GM23338 (cell line): ENCODE results near the gene CCNG2. TPM values are rescaled to one million over a fixed set of nuclear protein-coding genes. Genes with fewer than 3 reads are reported as not detected.
A peak's percentile ranks its signal among the peaks of the same experiment; 100 is the strongest.

ENCODE experiments used
- ATAC-seq: fragments of 200-7000 bp; cut with Tn5 transposase; 3 replicates; pipeline ENCODE4 v1.9.1; 2020
- DNase-seq: peaks from one replicate; pipeline ENCODE4 v3.0.0-alpha.2; 2015; ENCODE audit warnings: low spot score
- H2AFZ ChIP-seq: fragments of 200-600 bp; sonication (generic); 2 replicates; pipeline ENCODE4 v1.8.0; 2016; ENCODE audit warnings: antibody characterized with exemption, mild to moderate bottlenecking, moderate library complexity
- H3F3A ChIP-seq: fragments of 200-600 bp; sonication (generic); replicated peaks from 2 replicates; pipeline ENCODE4 v1.8.0; 2017; ENCODE audit warnings: antibody characterized with exemption, mixed run types, low read depth
- H3K27ac ChIP-seq: fragments of 200-600 bp; sonication (generic); 2 replicates; pipeline ENCODE4 v1.6.1; 2016; ENCODE audit warnings: low read depth
- H3K27me3 ChIP-seq: fragments of 200-600 bp; sonication (generic); 2 replicates; pipeline ENCODE4 v1.8.0; 2016; ENCODE audit warnings: mild to moderate bottlenecking, mixed run types, moderate library complexity; ENCODE audit not compliant: insufficient read depth
- H3K36me3 ChIP-seq: fragments of 200-600 bp; sonication (generic); 2 replicates; pipeline ENCODE4 v1.8.0; 2016; ENCODE audit warnings: mild to moderate bottlenecking; ENCODE audit not compliant: insufficient read depth
- H3K4me1 ChIP-seq: fragments of 200-600 bp; sonication (generic); 2 replicates; pipeline ENCODE4 v1.8.0; 2016; ENCODE audit warnings: mild to moderate bottlenecking, moderate library complexity; ENCODE audit not compliant: insufficient read depth
- H3K4me2 ChIP-seq: fragments of 200-600 bp; sonication (generic); 2 replicates; pipeline ENCODE4 v1.7.1; 2017; ENCODE audit warnings: mixed run types
- H3K4me3 ChIP-seq: fragments of 200-600 bp; sonication (generic); 2 replicates; pipeline ENCODE4 v1.6.1; 2016; ENCODE audit warnings: mixed run types
- H3K79me2 ChIP-seq: fragments of 200-600 bp; sonication (generic); replicated peaks from 2 replicates; pipeline ENCODE4 v1.8.0; 2017; ENCODE audit warnings: mild to moderate bottlenecking; ENCODE audit not compliant: insufficient read depth
- H3K9me2 ChIP-seq: fragments of 200-600 bp; sonication (generic); 2 replicates; pipeline ENCODE4 v1.8.0; 2017; ENCODE audit not compliant: insufficient read depth
- H4K20me1 ChIP-seq: fragments of 200-600 bp; sonication (generic); replicated peaks from 2 replicates; pipeline ENCODE4 v1.8.0; 2017; ENCODE audit warnings: mild to moderate bottlenecking; ENCODE audit not compliant: insufficient read depth
- H3K27ac Mint-ChIP-seq: 2 replicates; pipeline ENCODE4 v1.8.0; 2020; ENCODE audit warnings: inconsistent platforms, mild to moderate bottlenecking, moderate library complexity, mixed read lengths
- H3K27me3 Mint-ChIP-seq: 3 replicates; pipeline ENCODE4 v1.8.0; 2022; ENCODE audit warnings: low read depth, mild to moderate bottlenecking, moderate library complexity, mixed read lengths, inconsistent platforms; ENCODE audit not compliant: insufficient read depth, poor library complexity
- H3K36me3 Mint-ChIP-seq: 3 replicates; pipeline ENCODE4 v1.8.0; 2021; ENCODE audit warnings: low read depth, mild to moderate bottlenecking, inconsistent platforms, moderate library complexity, mixed read lengths
- H3K4me1 Mint-ChIP-seq: 3 replicates; pipeline ENCODE4 v1.8.0; 2020; ENCODE audit warnings: mild to moderate bottlenecking, inconsistent platforms, mixed read lengths
- H3K4me3 Mint-ChIP-seq: 3 replicates; pipeline ENCODE4 v1.8.0; 2021; ENCODE audit warnings: moderate library complexity, mild to moderate bottlenecking, inconsistent platforms, mixed read lengths
- H3K9me3 Mint-ChIP-seq: 3 replicates; pipeline ENCODE4 v1.8.0; 2020; ENCODE audit warnings: moderate library complexity, mild to moderate bottlenecking, inconsistent platforms, mixed read lengths
- CREB1 ChIP-seq: fragments of 250-450 bp; sonication (Bioruptor Pico); IDR thresholded peaks from 2 replicates; pipeline ENCODE4 v1.5.0; 2020; ENCODE audit warnings: low read depth, mild to moderate bottlenecking, moderate library complexity
- CTCF ChIP-seq, 2 experiments: fragments of 200-600 bp in 1 of 2; sonication (generic) in 1 of 2; conservative IDR thresholded peaks; 2 replicates each; pipeline versions ENCODE4 v1.5.1 to v1.6.1; 2016 to 2017; ENCODE audit warnings: antibody characterized with exemption in 2 of 2, low read depth in 2 of 2, mild to moderate bottlenecking in 2 of 2, moderate library complexity in 1 of 2
- ETS1 ChIP-seq: IDR thresholded peaks from 2 replicates; pipeline ENCODE4 v1.6.1; 2016; ENCODE audit warnings: antibody characterized with exemption
- EZH2 ChIP-seq: fragments of 200-600 bp; sonication (generic); IDR thresholded peaks from one replicate; pipeline ENCODE4 v1.8.0; 2017; ENCODE audit warnings: antibody characterized with exemption, mild to moderate bottlenecking, low read depth; ENCODE audit not compliant: unreplicated experiment
- EZH2phosphoT487 ChIP-seq: fragments of 200-600 bp; sonication (generic); IDR thresholded peaks from one replicate; pipeline ENCODE4 v1.8.1; 2018; ENCODE audit warnings: antibody characterized with exemption; ENCODE audit not compliant: unreplicated experiment
- JUNB ChIP-seq: IDR thresholded peaks from one replicate; pipeline ENCODE4 v1.6.1; 2016; ENCODE audit warnings: antibody characterized with exemption; ENCODE audit not compliant: unreplicated experiment
- NANOG ChIP-seq: IDR thresholded peaks from 2 replicates; pipeline ENCODE4 v1.6.1; 2016; ENCODE audit warnings: antibody characterized with exemption, borderline replicate concordance
- POLR2AphosphoS5 ChIP-seq: IDR thresholded peaks from 2 replicates; pipeline ENCODE4 v1.6.1; 2016; ENCODE audit warnings: antibody characterized with exemption, low read depth
- REST ChIP-seq: IDR thresholded peaks from one replicate; pipeline ENCODE4 v1.6.1; 2018; ENCODE audit warnings: antibody characterized with exemption; ENCODE audit not compliant: unreplicated experiment
- STAT1 ChIP-seq: IDR thresholded peaks from one replicate; pipeline ENCODE4 v1.6.1; 2016; ENCODE audit warnings: antibody characterized with exemption; ENCODE audit not compliant: unreplicated experiment
- ZNF114 ChIP-seq: fragments of 250-450 bp; sonication (Bioruptor Pico); IDR thresholded peaks from 2 replicates; pipeline ENCODE4 v1.5.0; 2020; ENCODE audit warnings: mild to moderate bottlenecking, moderate library complexity
- ZNF331 ChIP-seq: fragments of 250-450 bp; sonication (Bioruptor Pico); IDR thresholded peaks from 2 replicates; pipeline ENCODE4 v1.5.0; 2020; ENCODE audit warnings: low read depth, mild to moderate bottlenecking, moderate library complexity
- ZNF462 ChIP-seq: fragments of 250-450 bp; sonication (Bioruptor Pico); IDR thresholded peaks from 2 replicates; pipeline ENCODE4 v1.5.0; 2020; ENCODE audit warnings: mild to moderate bottlenecking, moderate library complexity
- polyA plus RNA-seq: library from polyadenylated mRNA; unstranded; fragments of >200 nt; fragmentation: Nextera tagmentation; extraction: Ambion mirVana; gene quantifications from 2 replicates; pipeline ENCODE4 v1.2.1, GENCODE V29; 2016
- total RNA-seq: library from RNA; depleted of rRNA; stranded (reverse); fragments of >200 nt; shearing (Covaris generic); gene quantifications from 2 replicates; pipeline ENCODE4 v1.2.3, GENCODE V29; 2014

The CCNG2 gene
- total and polyA plus RNA-seq, 2 experiments from 2014 or later, result 7.1 to 16.5 TPM

GRCh38 chr4:77209936-77210335 lies 52.9 kb downstream of the CCNG2 start:
- Histone ChIP-seq H3K4me2 (no peak overlapping the region), H3K79me2 (no peaks in the 10 kb centered on the region), H3K4me3 (no peak overlapping the region), H2AFZ (peak overlapping the region; percentile 59), H3K9me2 (peaks cover 20% of the 10 kb centered on the region; the same call in 1 of the 2 replicates), H3F3A (no peaks in the 10 kb centered on the region), H3K36me3 (no peaks in the 10 kb centered on the region), H3K27me3 (no peaks in the 10 kb centered on the region), H3K27ac (no peak overlapping the region), H4K20me1 (no peaks in the 10 kb centered on the region), H3K4me1 (peaks cover 6% of the 10 kb centered on the region)
- DNase-seq (no peak), ATAC-seq (no peak)
- no peak for TF ChIP-seq STAT1
- no peak for TF ChIP-seq POLR2AphosphoS5
- no peak for TF ChIP-seq CTCF (conservative IDR thresholded peaks at IDR 0.05; ENCODE audit: low read depth in 2 of 2)
- no peak for TF ChIP-seq CREB1 (CRISPR knock-in tag)
- TF ChIP-seq ZNF114 (CRISPR knock-in tag), result no peak
- TF ChIP-seq EZH2phosphoT487, result no peak
- no peak for TF ChIP-seq NANOG
- TF ChIP-seq REST, result no peak
- TF ChIP-seq EZH2, result no peak
- no peak for TF ChIP-seq ZNF331 (CRISPR knock-in tag)
- TF ChIP-seq ZNF462, result no peak
- TF ChIP-seq ETS1, result no peak
- TF ChIP-seq JUNB, result no peak
- Mint-ChIP-seq H3K9me3 (no peaks in the 10 kb centered on the region), H3K27me3 (no peaks in the 10 kb centered on the region), H3K4me3 (no peak overlapping the region), H3K4me1 (peaks cover 11% of the 10 kb centered on the region), H3K27ac (no peak overlapping the region; the same call in 1 of the 2 replicates), H3K36me3 (no peaks in the 10 kb centered on the region)
